Peyer's patch (tissue), 4 donors: ENCODE measurements around the gene CSMD2. TPM values are rescaled to one million over a fixed set of nuclear protein-coding genes. Genes with fewer than 3 reads are reported as not detected.
"Not testable (repeated sequence)": the region's sequence is repeated elsewhere in the genome, so short reads cannot be mapped to it uniquely, and the experiment has no call there.

Experiments used
- DNase-seq, 3 donors: peaks; one replicate each; pipeline ENCODE4 v3.0.0-alpha.2; 2017 to 2019
- H3K27ac ChIP-seq, 4 donors: fragments of 200-600 bp; sonication (generic); one replicate each; pipeline ENCODE4 v1.5.1; 2016 to 2019
- H3K27me3 ChIP-seq, 2 donors: fragments of 200-600 bp; sonication (generic); one replicate each; pipeline ENCODE4 v1.5.1; 2019
- H3K36me3 ChIP-seq, 3 donors: fragments of 200-600 bp; sonication (generic); one replicate each; pipeline ENCODE4 v1.5.1; 2016 to 2019
- H3K4me1 ChIP-seq, 4 donors: fragments of 200-600 bp; sonication (generic); one replicate each; pipeline ENCODE4 v1.5.1; 2016 to 2019
- H3K4me3 ChIP-seq, 4 donors: fragments of 200-600 bp; sonication (generic); 1 replicate in 3 of 4; 2 replicates in 1 of 4; pipeline ENCODE4 v1.5.1; 2016 to 2019; ENCODE audit warnings: mild to moderate bottlenecking in 1 of 4
- H3K9me3 ChIP-seq, 4 donors: fragments of 200-600 bp; sonication (generic); one replicate each; pipeline ENCODE4 v1.5.1; 2016 to 2019; ENCODE audit warnings: mild to moderate bottlenecking in 1 of 4
- POLR2A ChIP-seq, 2 donors: fragments of 450-650 bp; IDR thresholded peaks; one replicate each; pipeline ENCODE4 v1.5.1; 2017; ENCODE audit warnings: antibody characterized with exemption in 2 of 2, mild to moderate bottlenecking in 2 of 2, moderate library complexity in 2 of 2
- total RNA-seq, 4 donors: library from RNA; depleted of rRNA; stranded (reverse); fragments of >200 nt; gene quantifications; one replicate each; pipeline ENCODE4 v1.1.0, GENCODE V29; 2016
- TF ChIP-seq, protein P1 (sequence below), 6 experiments: fragments of 450-650 bp in 4 of 6; fragments of 200-600 bp in 2 of 6; sonication (generic) in 1 of 6; IDR thresholded peaks; one replicate each; pipeline ENCODE4 v1.5.1; 2017 to 2019; ENCODE audit warnings: antibody characterized with exemption in 6 of 6, mild to moderate bottlenecking in 3 of 6, moderate library complexity in 1 of 6

Gene CSMD2
- total RNA-seq, 4 donors from 2014 or later = under 0.01 to 1.2 (median 0.70) TPM

DNA sequence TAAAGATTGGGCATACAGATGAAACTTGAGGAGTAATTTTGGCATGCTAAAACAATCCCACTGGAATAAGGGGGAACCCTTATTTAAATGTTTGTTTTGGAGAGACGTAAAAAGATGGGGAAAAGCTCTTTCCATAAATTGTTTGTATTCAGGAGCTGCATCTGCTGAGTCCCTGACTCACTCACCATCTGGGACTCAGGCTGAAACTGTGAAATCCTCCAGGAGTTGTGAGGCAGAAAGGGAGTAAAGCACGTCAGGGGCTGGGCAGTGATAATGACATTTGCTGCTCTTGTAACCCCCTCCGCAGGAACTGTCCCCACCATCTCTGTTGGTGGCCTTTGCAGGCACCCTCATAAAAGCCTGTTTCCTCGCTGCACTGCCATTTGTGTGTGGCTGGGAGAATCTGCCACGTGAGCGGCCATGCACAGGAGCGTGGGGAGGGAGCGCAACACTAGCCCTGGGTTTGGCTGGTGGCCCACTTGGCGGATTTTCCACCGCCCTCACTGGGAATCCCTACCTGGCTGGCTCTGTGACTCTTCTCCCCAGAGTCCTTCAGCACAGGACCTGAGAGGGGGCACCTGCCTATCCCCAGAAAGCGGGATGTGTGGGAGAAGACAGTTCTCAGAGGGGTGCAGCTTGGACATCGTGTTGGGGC, 647.3 kb downstream of the CSMD2 start:
- DNase-seq = no peak
- TF ChIP-seq, protein P1, sequence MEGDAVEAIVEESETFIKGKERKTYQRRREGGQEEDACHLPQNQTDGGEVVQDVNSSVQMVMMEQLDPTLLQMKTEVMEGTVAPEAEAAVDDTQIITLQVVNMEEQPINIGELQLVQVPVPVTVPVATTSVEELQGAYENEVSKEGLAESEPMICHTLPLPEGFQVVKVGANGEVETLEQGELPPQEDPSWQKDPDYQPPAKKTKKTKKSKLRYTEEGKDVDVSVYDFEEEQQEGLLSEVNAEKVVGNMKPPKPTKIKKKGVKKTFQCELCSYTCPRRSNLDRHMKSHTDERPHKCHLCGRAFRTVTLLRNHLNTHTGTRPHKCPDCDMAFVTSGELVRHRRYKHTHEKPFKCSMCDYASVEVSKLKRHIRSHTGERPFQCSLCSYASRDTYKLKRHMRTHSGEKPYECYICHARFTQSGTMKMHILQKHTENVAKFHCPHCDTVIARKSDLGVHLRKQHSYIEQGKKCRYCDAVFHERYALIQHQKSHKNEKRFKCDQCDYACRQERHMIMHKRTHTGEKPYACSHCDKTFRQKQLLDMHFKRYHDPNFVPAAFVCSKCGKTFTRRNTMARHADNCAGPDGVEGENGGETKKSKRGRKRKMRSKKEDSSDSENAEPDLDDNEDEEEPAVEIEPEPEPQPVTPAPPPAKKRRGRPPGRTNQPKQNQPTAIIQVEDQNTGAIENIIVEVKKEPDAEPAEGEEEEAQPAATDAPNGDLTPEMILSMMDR (IDR thresholded peaks at IDR 0.05) = no peak
- H3K9me3 ChIP-seq = no peaks in the 10 kb centered on the region
- no peak overlapping the region for H3K27ac ChIP-seq
- H3K4me3 ChIP-seq = no peak overlapping the region
- H3K4me1 ChIP-seq = no peaks in the 10 kb centered on the region
- no peaks in the 10 kb centered on the region for H3K27me3 ChIP-seq
- no peaks in the 10 kb centered on the region for H3K36me3 ChIP-seq

DNA sequence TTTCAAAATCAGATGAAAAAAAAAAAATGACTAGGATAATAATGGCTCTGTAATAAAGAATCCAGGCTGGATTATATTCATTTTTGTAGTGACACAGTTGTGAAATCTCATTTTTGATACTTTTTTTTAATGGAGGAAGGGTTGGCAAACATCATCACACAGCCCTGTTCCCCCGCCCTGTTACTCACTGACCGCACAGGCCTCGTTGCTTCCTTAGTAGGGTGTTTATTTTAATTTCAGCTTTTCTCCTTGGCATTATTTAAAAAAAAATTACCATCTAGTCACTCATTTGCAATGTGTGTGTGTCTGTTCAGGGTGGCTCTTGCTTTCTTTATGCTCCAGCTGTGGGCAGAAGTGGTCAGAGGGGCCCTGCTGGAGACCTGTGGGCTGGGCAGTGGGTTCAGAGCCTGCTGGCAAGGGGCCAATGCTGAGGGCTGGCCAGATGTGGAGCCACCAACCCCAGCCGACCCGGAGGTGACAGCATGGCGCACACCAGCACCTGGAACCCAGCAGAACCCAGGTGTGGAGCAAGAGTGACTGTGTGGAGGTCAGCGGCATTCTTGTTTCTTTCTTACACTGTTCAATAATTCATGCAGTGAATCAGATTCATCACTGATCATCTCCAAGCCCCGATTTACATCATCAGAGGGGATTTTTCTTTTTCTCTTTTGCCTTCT, 648.0 kb downstream of the CSMD2 start:
- H3K27ac ChIP-seq = no peak overlapping the region
- H3K27me3 ChIP-seq = no peaks in the 10 kb centered on the region
- H3K36me3 ChIP-seq = no peaks in the 10 kb centered on the region
- TF ChIP-seq, protein P1 (IDR thresholded peaks at IDR 0.05) = no peak
- no peak for TF ChIP-seq POLR2A (IDR thresholded peaks at IDR 0.05)
- H3K4me1 ChIP-seq = no peaks in the 10 kb centered on the region
- no peaks in the 10 kb centered on the region for H3K9me3 ChIP-seq
- DNase-seq = no peak
- H3K4me3 ChIP-seq = no peak overlapping the region

DNA sequence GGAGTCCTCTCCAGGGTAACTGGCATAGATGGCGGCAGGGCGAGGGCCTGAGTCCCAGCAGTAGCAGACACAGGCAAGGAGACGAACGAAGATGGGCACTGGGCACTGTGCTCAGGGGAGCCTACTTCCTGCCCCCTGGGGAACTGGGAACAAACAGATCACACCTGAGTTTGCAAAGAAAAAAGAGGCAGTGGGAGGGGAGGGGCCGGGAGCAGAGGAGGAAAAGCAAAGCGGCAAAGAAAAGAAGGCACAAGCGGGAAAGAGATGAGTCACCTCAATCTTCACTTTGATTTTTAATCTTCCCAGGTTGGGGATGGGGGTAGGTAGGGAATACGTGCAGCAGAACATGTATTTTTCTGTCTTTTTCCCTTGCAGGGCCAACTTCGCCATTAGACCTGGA, 648.6 kb downstream of the CSMD2 start:
- Histone ChIP-seq H3K4me3 (no peak overlapping the region), H3K36me3 (no peaks in the 10 kb centered on the region), H3K9me3 (no peaks in the 10 kb centered on the region), H3K4me1 (no peaks in the 10 kb centered on the region), H3K27ac (no peak overlapping the region), H3K27me3 (no peaks in the 10 kb centered on the region)
- no peak for DNase-seq
- TF ChIP-seq POLR2A (IDR thresholded peaks at IDR 0.05) = no peak
- TF ChIP-seq, protein P1 (IDR thresholded peaks at IDR 0.05) = no peak

DNA sequence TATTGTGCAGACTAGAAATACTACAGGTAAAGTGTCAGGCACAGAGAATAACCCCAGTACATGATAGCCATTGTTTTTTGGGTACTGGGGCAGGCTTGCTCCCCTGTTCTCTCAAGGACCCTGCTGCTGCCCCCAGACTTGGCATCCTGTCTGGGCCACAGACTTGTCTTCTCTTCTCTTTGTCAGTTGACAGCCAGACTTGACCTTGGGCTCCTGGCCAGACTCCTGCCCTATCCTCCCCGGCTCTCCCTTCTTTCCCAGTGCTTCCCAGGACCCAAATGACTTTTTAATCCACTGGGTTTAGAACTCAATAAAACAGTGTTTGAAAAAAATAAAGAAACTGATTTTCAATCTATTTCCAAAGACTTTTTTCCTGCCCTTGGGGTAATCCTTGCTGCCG, 649.4 kb downstream of the CSMD2 start:
- H3K4me1 ChIP-seq = no peaks in the 10 kb centered on the region
- no peaks in the 10 kb centered on the region for H3K36me3 ChIP-seq
- no peak overlapping the region for H3K4me3 ChIP-seq
- H3K9me3 ChIP-seq = no peaks in the 10 kb centered on the region
- TF ChIP-seq POLR2A (IDR thresholded peaks at IDR 0.05) = no peak
- H3K27me3 ChIP-seq = no peaks in the 10 kb centered on the region
- DNase-seq = no peak
- no peak overlapping the region for H3K27ac ChIP-seq

DNA sequence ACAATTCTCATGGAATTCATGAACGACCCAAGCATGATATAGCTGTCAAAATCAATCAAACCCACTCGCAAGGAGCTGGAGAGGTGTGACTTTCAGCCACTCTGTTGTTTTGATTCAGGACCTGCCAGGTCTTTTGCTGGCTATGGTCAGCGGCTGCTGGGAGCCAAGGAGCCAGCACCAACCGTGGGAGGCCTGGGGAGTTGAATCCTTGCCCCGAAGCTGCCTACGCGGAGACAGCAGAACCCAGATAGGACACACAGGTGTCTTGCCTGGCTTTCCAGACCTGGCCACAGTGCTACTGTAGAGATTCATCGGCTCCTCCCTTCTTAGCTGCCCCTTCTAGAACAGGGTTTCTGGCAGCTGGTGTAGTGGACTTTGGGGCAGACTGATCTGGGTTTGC, 649.9 kb downstream of the CSMD2 start:
- H3K4me1 ChIP-seq = no peaks in the 10 kb centered on the region
- no peak overlapping the region for H3K4me3 ChIP-seq
- H3K9me3 ChIP-seq = no peaks in the 10 kb centered on the region
- DNase-seq = no peak
- TF ChIP-seq, protein P1 (IDR thresholded peaks at IDR 0.05) = no peak
- TF ChIP-seq POLR2A (IDR thresholded peaks at IDR 0.05) = no peak
- no peaks in the 10 kb centered on the region for H3K36me3 ChIP-seq
- no peak overlapping the region for H3K27ac ChIP-seq
- H3K27me3 ChIP-seq = no peaks in the 10 kb centered on the region

DNA sequence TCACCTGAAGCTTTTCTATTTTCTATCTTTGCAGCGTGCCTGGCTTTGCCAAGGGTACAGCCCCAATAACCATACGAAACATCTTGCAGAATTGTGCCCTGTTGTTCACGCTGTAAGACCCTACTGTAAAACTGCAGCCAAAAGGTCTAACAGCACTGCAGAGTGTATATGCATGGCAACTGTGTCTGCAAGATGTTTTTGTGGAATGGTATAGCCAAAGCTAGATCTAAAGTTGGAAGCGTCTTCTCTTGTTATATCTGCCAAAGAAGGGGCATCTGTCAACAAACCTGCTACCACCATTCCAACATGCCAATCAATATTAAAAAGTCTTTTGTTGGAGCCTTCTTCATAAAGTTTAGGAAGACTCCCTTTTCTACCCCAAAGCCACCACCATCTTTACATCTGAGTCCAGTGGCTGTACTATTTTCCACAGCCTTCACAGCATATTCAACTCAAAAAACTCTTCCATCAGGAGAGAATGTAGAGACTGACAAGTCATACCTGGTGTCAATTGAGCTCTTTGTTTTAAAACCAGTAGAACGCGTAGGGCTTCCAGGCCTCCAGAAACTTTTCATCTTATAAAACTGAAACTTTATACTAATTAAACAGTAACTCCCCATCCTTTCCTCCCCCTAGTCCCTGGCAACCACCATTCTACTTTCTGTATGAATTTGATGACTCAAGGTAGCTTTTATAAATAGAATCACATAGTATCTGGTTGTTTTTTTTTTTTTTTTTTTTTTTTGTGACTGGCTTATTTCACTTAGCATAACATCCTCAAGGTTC, 652.6 kb downstream of the CSMD2 start:
- no peak for TF ChIP-seq POLR2A (IDR thresholded peaks at IDR 0.05)
- TF ChIP-seq, protein P1 (IDR thresholded peaks at IDR 0.05) = no peak
- Histone ChIP-seq H3K9me3 (no peaks in the 10 kb centered on the region), H3K27ac (no peak overlapping the region), H3K36me3 (no peaks in the 10 kb centered on the region), H3K4me3 (no peak overlapping the region), H3K4me1 (no peaks in the 10 kb centered on the region), H3K27me3 (no peaks in the 10 kb centered on the region)
- DNase-seq = no peak

DNA sequence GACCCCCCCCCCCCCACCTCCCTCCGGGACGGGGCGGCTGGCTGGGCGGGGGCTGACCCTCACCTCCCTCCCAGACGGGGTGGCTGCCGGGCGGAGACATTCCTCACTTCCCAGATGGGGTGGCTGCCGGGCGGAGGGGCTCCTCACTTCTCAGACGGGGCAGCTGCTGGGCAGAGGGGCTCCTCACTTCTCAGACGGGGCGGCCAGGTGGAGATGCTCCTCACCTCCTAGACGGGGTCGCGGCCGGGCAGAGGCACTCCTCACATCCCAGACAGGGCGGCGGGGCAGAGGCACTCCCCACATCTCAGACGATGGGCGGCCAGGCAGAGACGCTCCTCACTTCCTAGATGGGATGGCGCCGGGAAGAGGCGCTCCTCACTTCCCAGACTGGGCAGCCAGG, 655.8 kb downstream of the CSMD2 start:
- not testable (repeated sequence) for H3K27me3 ChIP-seq, DNase-seq, H3K4me1 ChIP-seq, H3K4me3 ChIP-seq, H3K27ac ChIP-seq, H3K9me3 ChIP-seq, H3K36me3 ChIP-seq
